Mesodermal cell (in vitro differentiated cells): ENCODE data around the gene ITGA6.

ENCODE experiments used
- H3K27ac ChIP-seq: 2 replicates; pipeline ENCODE4 v1.7.0; 2013; ENCODE audit warnings: mild to moderate bottlenecking, low read depth, low read length, moderate library complexity; ENCODE audit not compliant: severe bottlenecking
- H3K36me3 ChIP-seq: 2 replicates; pipeline ENCODE4 v1.7.1; 2013; ENCODE audit warnings: mild to moderate bottlenecking, low read length, moderate library complexity; ENCODE audit not compliant: control insufficient read depth, insufficient read depth
- H3K4me1 ChIP-seq: one replicate; pipeline ENCODE4 v1.7.1; 2013; ENCODE audit warnings: mild to moderate bottlenecking, low read length; ENCODE audit not compliant: insufficient read depth, control insufficient read depth, poor library complexity, severe bottlenecking
- H3K4me3 ChIP-seq: 2 replicates; pipeline ENCODE4 v1.7.0; 2013; ENCODE audit warnings: low read length, control low read depth, mild to moderate bottlenecking; ENCODE audit not compliant: insufficient read depth, poor library complexity, severe bottlenecking; ENCODE audit errors: extremely low read depth
- H3K9me3 ChIP-seq: 2 replicates; pipeline ENCODE4 v1.7.1; 2013; ENCODE audit warnings: mild to moderate bottlenecking, low read length, moderate library complexity; ENCODE audit not compliant: control insufficient read depth
- WGBS, 2 experiments: methylation state at CpG; one replicate each; pipeline ENCODE4 v1.1.5; 2013; ENCODE audit warnings: missing lambda C conversion rate in 2 of 2; ENCODE audit not compliant: insufficient coverage in 2 of 2; 5-methylcytosine and 5-hydroxymethylcytosine counted together

The ITGA6 gene

DNA sequence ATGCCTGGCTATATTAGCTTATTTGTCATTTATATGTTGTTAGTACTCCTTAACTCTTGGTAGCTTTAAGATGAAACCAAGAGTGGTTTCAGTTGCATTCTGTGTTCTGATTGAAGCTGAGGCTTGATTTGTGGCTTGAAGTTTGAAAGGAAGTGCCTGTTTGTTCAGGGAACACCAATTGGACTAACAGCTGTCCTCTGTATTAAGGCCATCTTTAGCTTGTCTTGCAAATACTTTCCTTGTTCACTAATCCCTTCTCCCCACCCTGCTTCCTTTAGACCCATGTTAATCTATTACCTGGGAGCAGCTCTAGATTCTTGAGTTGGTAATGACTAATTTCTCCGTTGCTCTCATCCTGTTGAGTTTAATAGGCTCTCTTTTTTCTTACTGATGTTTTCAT, 13.4 kb downstream of the ITGA6 start:
- H3K36me3 ChIP-seq = peaks cover 13% of the 10 kb centered on the region
- peaks cover 57% of the 10 kb centered on the region for H3K4me1 ChIP-seq
- H3K9me3 ChIP-seq = no peaks in the 10 kb centered on the region
- H3K4me3 ChIP-seq = no peak overlapping the region
- no CpG with 5 or more reads among the region's 1 CpG for WGBS, 2 experiments
- no peak overlapping the region for H3K27ac ChIP-seq

DNA sequence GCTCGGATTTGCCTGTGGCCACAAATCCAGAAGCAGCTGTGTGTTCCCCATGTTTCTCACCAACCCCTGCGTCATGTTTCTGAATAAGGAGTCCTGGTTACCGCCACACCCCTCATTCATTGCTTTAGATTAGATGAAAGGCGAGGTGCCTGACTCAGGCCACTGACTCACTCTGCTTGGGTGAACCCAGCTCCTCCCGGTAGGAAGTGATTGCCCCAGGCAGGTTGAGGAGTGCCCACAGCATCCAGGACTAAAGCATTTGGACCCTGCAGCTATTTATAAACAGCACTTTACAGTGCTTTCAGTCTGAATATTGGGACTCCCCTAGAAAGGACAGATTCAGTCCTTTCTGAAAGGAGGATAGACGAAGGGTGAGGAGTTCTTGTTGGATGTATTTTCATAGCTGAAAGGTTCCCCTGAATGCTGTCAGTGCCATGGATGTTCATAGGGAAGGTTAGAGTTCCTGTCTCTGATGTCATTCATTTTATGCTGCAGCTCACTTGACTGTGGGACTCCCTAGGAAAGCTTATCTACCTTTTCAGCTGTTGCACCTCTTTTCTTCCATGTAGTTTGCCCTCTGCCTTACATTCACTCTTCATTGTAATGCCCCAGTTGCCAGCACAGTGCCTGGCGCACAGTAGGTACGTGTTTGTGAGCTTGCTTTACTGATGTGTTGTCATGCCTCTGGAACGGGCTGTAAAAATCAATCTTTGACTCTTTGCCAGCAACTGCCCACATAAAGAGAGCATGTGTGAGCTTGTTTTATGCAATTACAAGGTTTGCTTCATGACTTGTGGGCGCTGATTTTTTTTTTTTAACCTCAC, 14.9 kb downstream of the ITGA6 start:
- WGBS, 2 experiments = 70 to 74% methylated on average over 1 to 8 of the region's 10 CpGs
- Histone ChIP-seq H3K36me3 (peaks cover 17% of the 10 kb centered on the region), H3K4me1 (peaks cover 45% of the 10 kb centered on the region), H3K9me3 (no peaks in the 10 kb centered on the region), H3K27ac (peak overlapping the region; percentile 23), H3K4me3 (no peak overlapping the region)

DNA sequence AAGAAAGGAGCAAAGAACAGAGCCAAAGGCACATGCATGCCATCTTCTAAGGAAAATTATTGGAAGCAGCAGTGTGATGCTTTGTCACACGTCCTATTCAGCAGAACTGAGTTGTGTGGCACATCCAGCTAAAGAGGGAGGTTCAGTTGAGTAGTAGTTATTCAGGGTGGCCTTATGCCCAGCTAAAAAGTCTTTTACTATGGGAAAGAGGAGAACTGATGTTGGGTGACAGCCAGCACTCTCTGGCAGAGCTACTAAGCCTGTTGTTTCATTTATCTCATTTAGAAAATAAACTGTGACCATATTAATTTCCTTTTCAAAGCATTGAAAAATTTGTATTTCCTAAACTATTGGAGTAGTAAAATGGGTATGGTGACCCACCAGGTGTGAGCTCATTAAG, 18.5 kb downstream of the ITGA6 start:
- Histone ChIP-seq H3K4me3 (no peak overlapping the region), H3K9me3 (no peaks in the 10 kb centered on the region), H3K36me3 (peaks cover 17% of the 10 kb centered on the region), H3K4me1 (peaks cover 36% of the 10 kb centered on the region), H3K27ac (no peak overlapping the region)
- 100% methylated on average over 1 of the region's 1 CpG for WGBS, 2 experiments

DNA sequence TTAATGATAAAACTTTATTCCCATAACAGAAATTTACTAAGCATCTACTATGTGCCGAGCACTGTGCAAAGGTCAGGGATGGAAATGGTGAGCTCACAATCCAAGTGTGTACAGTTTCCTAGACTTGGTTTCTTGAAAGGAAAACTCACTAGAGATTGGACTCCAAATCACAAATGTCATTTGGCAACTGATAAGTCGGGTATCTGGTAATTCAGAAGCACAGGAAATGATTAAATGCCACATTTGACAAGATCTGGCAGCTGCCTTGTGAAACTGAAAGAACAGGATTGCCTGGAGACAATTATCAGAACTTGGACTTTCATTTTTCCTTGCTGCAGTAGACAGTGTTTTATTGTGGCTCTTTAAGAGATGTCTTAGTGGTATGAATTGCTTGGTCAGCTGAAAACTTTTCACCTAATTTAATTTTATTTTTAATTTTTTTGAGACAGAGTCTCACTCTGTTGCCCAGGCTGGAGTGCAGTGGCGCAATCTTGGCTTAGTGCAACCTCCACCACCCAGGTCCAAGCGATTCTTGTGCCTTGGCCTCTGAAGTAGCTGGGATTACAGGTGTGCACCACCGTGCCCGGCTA, 19.2 kb downstream of the ITGA6 start:
- no peak overlapping the region for H3K4me3 ChIP-seq
- H3K9me3 ChIP-seq = no peaks in the 10 kb centered on the region
- peaks cover 17% of the 10 kb centered on the region for H3K36me3 ChIP-seq
- 82 to 93% methylated on average over 4 to 6 of the region's 6 CpGs for WGBS, 2 experiments
- peaks cover 29% of the 10 kb centered on the region for H3K4me1 ChIP-seq
- H3K27ac ChIP-seq = no peak overlapping the region

DNA sequence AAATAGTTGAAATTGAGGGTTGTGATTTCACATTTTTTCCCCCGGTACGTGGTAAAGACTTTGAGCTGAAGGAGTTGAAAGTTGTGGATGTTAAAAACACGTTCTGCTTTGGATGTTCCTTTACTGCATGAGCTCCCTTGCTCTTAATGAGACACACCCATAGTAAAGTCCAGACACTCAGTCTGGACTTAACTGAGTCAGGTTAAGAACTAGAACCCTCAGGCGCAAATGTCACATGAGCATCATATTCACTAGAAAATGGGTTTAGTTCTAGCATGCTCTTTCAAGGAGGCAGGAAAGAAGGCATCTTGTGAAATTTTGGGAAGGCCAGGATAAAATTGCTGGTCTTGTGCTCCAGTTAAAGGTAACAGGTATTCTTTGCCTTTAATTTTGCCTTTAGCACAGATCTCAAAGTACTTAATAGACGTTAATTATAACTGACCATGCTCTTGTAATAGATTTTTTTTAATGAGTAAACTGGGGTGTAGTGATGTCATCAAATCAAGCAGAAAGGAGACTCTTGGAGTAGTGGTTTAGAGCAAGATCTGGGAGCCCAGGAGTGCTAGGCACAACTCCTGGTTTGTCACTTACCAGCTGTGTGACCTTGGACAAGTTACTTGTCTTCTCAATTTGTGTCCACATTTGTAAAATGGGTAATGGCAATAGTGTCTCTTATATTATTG, 20.6 kb downstream of the ITGA6 start:
- peaks cover 17% of the 10 kb centered on the region for H3K36me3 ChIP-seq
- 90% methylated on average over 2 to 4 of the region's 5 CpGs for WGBS, 2 experiments
- H3K27ac ChIP-seq = no peak overlapping the region
- H3K4me1 ChIP-seq = peaks cover 18% of the 10 kb centered on the region
- H3K9me3 ChIP-seq = no peaks in the 10 kb centered on the region
- H3K4me3 ChIP-seq = no peak overlapping the region

DNA sequence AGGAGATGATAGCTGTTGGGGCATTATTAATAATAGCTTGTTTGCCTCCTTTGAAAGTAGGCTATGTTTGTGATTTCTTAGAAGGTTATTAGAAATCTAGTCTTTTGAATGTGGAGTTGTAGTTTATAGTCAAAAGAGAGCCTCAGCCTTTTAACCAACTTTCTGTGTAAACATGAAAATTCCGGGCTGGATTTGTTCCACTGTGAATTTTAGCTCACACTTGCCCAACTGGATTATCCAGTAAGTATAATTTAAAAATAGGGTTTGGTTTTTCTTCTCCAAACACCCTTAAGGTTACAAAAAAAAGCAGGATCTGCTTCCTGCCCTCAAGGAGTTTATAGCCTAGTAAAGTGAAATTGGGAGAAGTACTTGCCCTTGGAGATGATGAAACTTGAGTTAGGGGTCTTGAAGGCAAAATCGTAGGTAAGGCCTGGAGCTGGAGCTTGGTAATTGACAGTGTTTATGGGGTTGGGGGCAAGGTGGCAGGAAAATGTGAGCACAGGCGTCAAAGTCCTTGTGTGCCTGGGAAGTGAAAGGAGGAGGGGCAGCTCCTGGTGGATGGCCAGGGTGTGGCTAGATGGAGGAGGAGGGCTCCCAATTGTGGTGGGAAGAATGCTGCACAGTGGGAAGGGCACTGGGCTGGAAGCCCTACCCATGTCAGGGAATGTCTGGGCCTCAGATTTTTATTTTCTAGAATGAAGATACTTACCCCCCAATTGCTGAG, 21.3 kb downstream of the ITGA6 start:
- WGBS, 2 experiments = 83 to 85% methylated on average over 2 of the region's 3 CpGs

DNA sequence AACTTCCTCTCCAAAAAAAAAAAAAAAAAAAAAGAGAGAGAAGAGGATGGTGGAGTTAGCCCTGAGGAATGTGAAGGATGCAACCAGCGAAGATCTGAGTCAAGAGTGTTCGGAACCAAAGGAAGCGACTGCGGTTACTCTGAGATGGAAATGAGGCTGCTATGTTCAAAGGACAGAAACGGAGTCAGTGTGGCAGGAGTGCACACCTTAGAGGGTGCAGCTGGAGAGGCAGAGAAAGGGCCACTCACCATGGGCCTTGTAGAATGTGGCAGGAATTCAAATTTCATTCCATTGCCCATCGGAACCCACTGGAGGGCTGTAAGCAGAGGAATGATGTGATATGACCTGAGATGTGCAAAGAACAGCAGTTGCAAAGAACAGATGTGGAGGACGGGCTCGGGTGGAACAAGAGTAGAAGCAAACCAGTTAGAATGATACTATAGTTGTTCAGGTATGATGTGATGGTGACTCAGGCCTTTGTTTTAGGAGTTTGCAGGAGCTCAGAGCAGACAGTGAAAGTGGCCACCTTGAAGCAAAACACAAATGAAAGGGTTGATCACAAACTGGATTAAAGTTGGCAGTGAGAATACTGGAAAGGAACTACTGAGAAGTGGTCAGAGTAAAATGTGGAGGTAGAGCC, 22.6 kb downstream of the ITGA6 start:
- no peak overlapping the region for H3K4me3 ChIP-seq
- H3K4me1 ChIP-seq = peaks cover 19% of the 10 kb centered on the region
- WGBS, 2 experiments = 90 to 95% methylated on average over 8 of the region's 8 CpGs
- H3K9me3 ChIP-seq = no peaks in the 10 kb centered on the region
- H3K36me3 ChIP-seq = peaks cover 6% of the 10 kb centered on the region
- H3K27ac ChIP-seq = no peak overlapping the region

More for the DNA sequence above, 21.3 kb downstream of the ITGA6 start:
- no peaks in the 10 kb centered on the region for H3K9me3 ChIP-seq
- no peak overlapping the region for H3K27ac ChIP-seq
- H3K4me3 ChIP-seq = no peak overlapping the region
- peaks cover 13% of the 10 kb centered on the region for H3K4me1 ChIP-seq
- peaks cover 13% of the 10 kb centered on the region for H3K36me3 ChIP-seq

DNA sequence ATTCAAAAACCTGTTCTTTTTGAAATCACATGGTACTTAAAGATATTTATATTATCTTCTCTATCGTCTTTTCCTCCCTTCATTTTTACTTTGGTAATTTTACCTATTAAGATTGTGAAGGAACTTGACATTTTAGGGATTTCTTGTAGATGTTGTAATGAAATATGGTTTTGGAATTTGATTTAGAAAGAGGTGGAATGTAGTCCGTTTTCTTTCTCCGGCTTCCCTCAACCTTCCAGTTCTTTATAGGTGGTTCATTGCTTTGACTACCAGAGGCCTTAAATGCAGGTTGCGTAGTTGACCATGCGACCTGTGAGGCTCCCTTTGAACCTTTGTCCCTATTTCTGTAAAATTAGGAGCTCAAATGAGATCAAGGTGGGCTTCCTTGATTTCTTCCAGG, 24.5 kb downstream of the ITGA6 start:
- WGBS, 2 experiments = 80 to 100% methylated on average over 2 to 3 of the region's 5 CpGs
- Histone ChIP-seq H3K36me3 (no peaks in the 10 kb centered on the region), H3K4me1 (peaks cover 29% of the 10 kb centered on the region), H3K4me3 (no peak overlapping the region), H3K9me3 (no peaks in the 10 kb centered on the region), H3K27ac (no peak overlapping the region)

DNA sequence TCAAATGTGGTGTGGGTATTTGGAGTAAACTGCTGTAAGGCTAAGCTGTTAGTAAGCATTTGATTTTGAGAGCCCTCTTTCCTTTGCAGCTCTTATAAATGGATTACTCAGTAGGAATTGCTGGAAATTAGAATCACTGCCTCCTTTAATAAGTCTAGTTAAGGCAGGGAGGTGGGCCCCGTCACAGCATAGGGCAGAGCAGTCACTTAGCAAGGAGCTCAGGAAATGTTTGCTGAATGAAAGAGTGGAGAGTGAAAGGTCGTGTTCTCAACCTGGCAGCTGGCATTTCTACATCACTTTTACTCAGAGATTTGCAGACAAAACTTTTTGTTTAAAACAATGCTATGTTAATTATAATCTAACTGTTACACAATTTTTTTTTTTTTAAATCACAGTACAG, 25.5 kb downstream of the ITGA6 start:
- Histone ChIP-seq H3K9me3 (no peaks in the 10 kb centered on the region), H3K36me3 (no peaks in the 10 kb centered on the region), H3K4me3 (no peak overlapping the region), H3K27ac (no peak overlapping the region), H3K4me1 (peaks cover 28% of the 10 kb centered on the region)
- WGBS, 2 experiments = 100% methylated on average over 1 of the region's 2 CpGs; no CpG with 5 or more reads in 1 of the 2 experiments
